Endothelial cell of umbilical vein (primary cell): ENCODE measurements around the gene NOD2. TPM values are rescaled to one million over a fixed set of nuclear protein-coding genes. Genes with fewer than 3 reads are reported as not detected.

Experiments used
- BruUV-seq: library from RNA; stranded (reverse); fragments of 400-500 nt; replicated peaks from 2 replicates; lab custom pipeline; 2021; lab: Mats Ljungman, UMichigan
- CTCF ChIA-PET: fragments of 300-600, 350-600 bp; sonication (Branson Sonifier 250); formaldehyde crosslinking; loops from one replicate; lab custom pipeline; 2021; ENCODE audit warnings: antibody characterized with exemption, inconsistent platforms; lab: Charles Lee
- POLR2A ChIA-PET: fragments of 300-600, 350-600 bp; sonication (Branson Sonifier 250); formaldehyde crosslinking; loops from one replicate; lab custom pipeline; 2021; ENCODE audit warnings: antibody characterized with exemption, inconsistent platforms; lab: Charles Lee
- DNase-seq: peaks from one replicate; pipeline ENCODE4 v3.0.0-alpha.2; 2011; ENCODE audit warnings: low read depth, low spot score
- FAIRE-seq: peaks from 2 replicates; lab custom pipeline; 2011; peaks lifted over from hg19 to GRCh38; lab: Jason Lieb, UNC
- H2AFZ ChIP-seq: 2 replicates; pipeline ENCODE4 v1.6.0; 2012; ENCODE audit warnings: low read depth, low read length, control low read depth, inconsistent platforms
- H3K27ac ChIP-seq: 2 replicates; pipeline ENCODE4 v1.5.1; 2011; ENCODE audit warnings: low read depth, mild to moderate bottlenecking, control low read depth, low read length, moderate library complexity; ENCODE audit not compliant: insufficient read depth
- H3K27me3 ChIP-seq, 2 experiments: 2 replicates each; pipeline versions ENCODE4 v1.6.0 to v1.6.1; 2011; ENCODE audit warnings: low read length in 2 of 2, mixed read lengths in 1 of 2; ENCODE audit not compliant: control insufficient read depth in 2 of 2, insufficient read depth in 2 of 2
- H3K36me3 ChIP-seq, 2 experiments: 2 replicates in 1 of 2; 3 replicates in 1 of 2; pipeline ENCODE4 v1.5.1; 2011; ENCODE audit warnings: low read length in 2 of 2, mild to moderate bottlenecking in 1 of 2, moderate library complexity in 1 of 2; ENCODE audit not compliant: control insufficient read depth in 2 of 2, insufficient read depth in 2 of 2; ENCODE audit errors: extremely low read depth in 1 of 2
- H3K4me1 ChIP-seq: 3 replicates; pipeline ENCODE4 v1.5.1; 2011; ENCODE audit warnings: mild to moderate bottlenecking, low read length; ENCODE audit not compliant: control insufficient read depth, insufficient read depth; ENCODE audit errors: extremely low read depth
- H3K4me2 ChIP-seq: 2 replicates; pipeline ENCODE4 v1.6.1; 2011; ENCODE audit warnings: low read length, control low read depth, mixed read lengths; ENCODE audit not compliant: insufficient read depth
- H3K4me3 ChIP-seq, 3 experiments: fragments of 200-600 bp in 1 of 3; sonication (generic), shearing (Covaris generic) in 1 of 3; replicated peaks in 1 of 3; 2 replicates each; pipeline ENCODE4 v1.5.1; 2011 to 2016; ENCODE audit warnings: control low read depth in 3 of 3, low read length in 3 of 3, mild to moderate bottlenecking in 2 of 3, inconsistent platforms in 1 of 3, low read depth in 1 of 3, moderate library complexity in 1 of 3; ENCODE audit not compliant: insufficient read depth in 1 of 3
- H3K79me2 ChIP-seq: 2 replicates; pipeline ENCODE4 v1.6.0; 2012; ENCODE audit warnings: low read length, inconsistent platforms; ENCODE audit not compliant: control insufficient read depth, insufficient read depth
- H3K9ac ChIP-seq: replicated peaks from 2 replicates; pipeline ENCODE3; 2011; ENCODE audit warnings: low read length, control low read depth; ENCODE audit not compliant: insufficient read depth; ENCODE audit errors: extremely low read depth
- H3K9me1 ChIP-seq: replicated peaks from 3 replicates; pipeline ENCODE4 v1.6.0; 2011; ENCODE audit warnings: mild to moderate bottlenecking, low read length; ENCODE audit not compliant: control insufficient read depth, insufficient read depth; ENCODE audit errors: extremely low read depth
- H3K9me3 ChIP-seq: replicated peaks from 2 replicates; pipeline ENCODE4 v1.5.1; 2012; ENCODE audit warnings: low read length, inconsistent platforms; ENCODE audit not compliant: control insufficient read depth, insufficient read depth
- H4K20me1 ChIP-seq: replicated peaks from 2 replicates; pipeline ENCODE3; 2011; ENCODE audit warnings: mild to moderate bottlenecking, low read length; ENCODE audit not compliant: control insufficient read depth, insufficient read depth; ENCODE audit errors: extremely low read depth
- CTCF ChIP-seq, 2 donors: IDR thresholded peaks; 1 replicate in 1 of 2; 2 replicates in 1 of 2; pipeline ENCODE4 v1.5.1; 2011; ENCODE audit warnings: low read length in 2 of 2, mild to moderate bottlenecking in 2 of 2, moderate library complexity in 2 of 2, control low read depth in 1 of 2, inconsistent platforms in 1 of 2, low read depth in 1 of 2; ENCODE audit not compliant: insufficient read depth in 1 of 2; ENCODE audit errors: extremely low read depth in 1 of 2
- EZH2 ChIP-seq: IDR thresholded peaks from 2 replicates; pipeline ENCODE4 v1.6.1; 2012; ENCODE audit warnings: borderline replicate concordance, low read depth, mild to moderate bottlenecking, moderate library complexity, low read length, inconsistent platforms; ENCODE audit not compliant: severe bottlenecking
- FOS ChIP-seq: IDR thresholded peaks from 2 replicates; pipeline ENCODE4 v1.6.1; 2011; ENCODE audit warnings: mild to moderate bottlenecking, low read length, moderate library complexity, borderline replicate concordance; ENCODE audit not compliant: insufficient read depth
- GATA2 ChIP-seq: IDR thresholded peaks from 2 replicates; pipeline ENCODE4 v1.7.0; 2011; ENCODE audit warnings: low read depth, mild to moderate bottlenecking, moderate library complexity, mixed read lengths, low read length; ENCODE audit not compliant: insufficient read length, insufficient read depth
- JUN ChIP-seq: IDR thresholded peaks from 2 replicates; pipeline ENCODE4 v1.6.1; 2011; ENCODE audit warnings: borderline replicate concordance, low read depth; ENCODE audit not compliant: insufficient read length, insufficient read depth
- MYC ChIP-seq: IDR thresholded peaks from one replicate; pipeline ENCODE4 v1.6.1; 2011; ENCODE audit warnings: mild to moderate bottlenecking, low read depth, low read length
- POLR2A ChIP-seq: IDR thresholded peaks from 2 replicates; pipeline ENCODE4 v1.6.1; 2012; ENCODE audit warnings: low read depth, mild to moderate bottlenecking, control low read depth, low read length
- POLR2AphosphoS5 ChIP-seq: IDR thresholded peaks from 2 replicates; pipeline ENCODE4 v1.6.1; 2012; ENCODE audit warnings: low read depth, mild to moderate bottlenecking, control low read depth, low read length, moderate library complexity; ENCODE audit not compliant: insufficient read depth
- dilution Hi-C: fragments of 300-500 bp; cut with MboI; formaldehyde crosslinking; loops from one replicate; pipeline ENCODE4 v1.15.0; 2019; ENCODE audit warnings: low sequenced_read_pairs; ENCODE audit not compliant: extremely low pct_ligation_motif_present
- intact Hi-C: fragments of 100-400 bp; cut with micrococcal nuclease; formaldehyde crosslinking; loops from one replicate; pipeline ENCODE4 v1.10.0; 2022
- polyA plus RNA-seq, 4 experiments: library from polyadenylated mRNA; depleted of rRNA in 3 of 4; stranded (reverse) in 3 of 4; unstranded in 1 of 4; fragments of >200 nt; gene quantifications; 2 replicates each; pipeline versions ENCODE4 v1.2.1 to v1.2.3, GENCODE V29; 2011 to 2012; ENCODE audit warnings: missing spikeins in 1 of 4
- total RNA-seq: library from RNA; stranded (reverse); gene quantifications from 2 replicates; pipeline ENCODE4 v1.2.3, GENCODE V29; 2021
- TF ChIP-seq, protein P1 (sequence below): IDR thresholded peaks from 2 replicates; pipeline ENCODE4 v1.6.1; 2011; ENCODE audit not compliant: insufficient read depth, insufficient read length

Gene NOD2
- total and polyA plus RNA-seq, 2 donors (not counting 3 experiments of a cell fraction or from before 2014, with no cell fraction given), result 0.07 to 0.58 TPM

- H3K4me1 ChIP-seq, result no peaks in the 10 kb centered on the region
- no peak overlapping the region for H3K4me3 ChIP-seq
- DNase-seq (no peak), FAIRE-seq (no peak)
- H3K9ac ChIP-seq, result no peak overlapping the region
- H3K36me3 ChIP-seq, result no peaks in the 10 kb centered on the region
- no peaks in the 10 kb centered on the region for H3K27me3 ChIP-seq
- intact Hi-C loops (no loop called here), dilution Hi-C loops (no loop called here)
- BruUV-seq, result no TSS peak
- TF ChIP-seq JUN (no peak), MYC (no peak), EZH2 (no peak), GATA2 (no peak), POLR2A (no peak), FOS (no peak), CTCF (IDR thresholded peaks at IDR 0.05; ENCODE audit: extremely low read depth in 1 of 2, insufficient read depth in 1 of 2, low read depth in 1 of 2, low read length in 2 of 2) (no peak), POLR2AphosphoS5 (no peak)
- TF ChIP-seq, protein P1, sequence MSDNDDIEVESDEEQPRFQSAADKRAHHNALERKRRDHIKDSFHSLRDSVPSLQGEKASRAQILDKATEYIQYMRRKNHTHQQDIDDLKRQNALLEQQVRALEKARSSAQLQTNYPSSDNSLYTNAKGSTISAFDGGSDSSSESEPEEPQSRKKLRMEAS, result no peak
- H3K9me1 ChIP-seq, result no peaks in the 10 kb centered on the region
- H3K27ac ChIP-seq, result no peak overlapping the region
- POLR2A ChIA-PET, result no interaction called here
- no peak overlapping the region for H2AFZ ChIP-seq
- no peaks in the 10 kb centered on the region for H4K20me1 ChIP-seq
- CTCF ChIA-PET, result no interaction called here
- no peaks in the 10 kb centered on the region for H3K79me2 ChIP-seq
- H3K4me2 ChIP-seq, result no peak overlapping the region
- H3K9me3 ChIP-seq, result no peaks in the 10 kb centered on the region
These were observed 19.1 kb downstream of the NOD2 start for GRCh38 chr16:50712560-50712898.
